ENCODE data around the gene SPEM2.

Gene SPEM2

DNA sequence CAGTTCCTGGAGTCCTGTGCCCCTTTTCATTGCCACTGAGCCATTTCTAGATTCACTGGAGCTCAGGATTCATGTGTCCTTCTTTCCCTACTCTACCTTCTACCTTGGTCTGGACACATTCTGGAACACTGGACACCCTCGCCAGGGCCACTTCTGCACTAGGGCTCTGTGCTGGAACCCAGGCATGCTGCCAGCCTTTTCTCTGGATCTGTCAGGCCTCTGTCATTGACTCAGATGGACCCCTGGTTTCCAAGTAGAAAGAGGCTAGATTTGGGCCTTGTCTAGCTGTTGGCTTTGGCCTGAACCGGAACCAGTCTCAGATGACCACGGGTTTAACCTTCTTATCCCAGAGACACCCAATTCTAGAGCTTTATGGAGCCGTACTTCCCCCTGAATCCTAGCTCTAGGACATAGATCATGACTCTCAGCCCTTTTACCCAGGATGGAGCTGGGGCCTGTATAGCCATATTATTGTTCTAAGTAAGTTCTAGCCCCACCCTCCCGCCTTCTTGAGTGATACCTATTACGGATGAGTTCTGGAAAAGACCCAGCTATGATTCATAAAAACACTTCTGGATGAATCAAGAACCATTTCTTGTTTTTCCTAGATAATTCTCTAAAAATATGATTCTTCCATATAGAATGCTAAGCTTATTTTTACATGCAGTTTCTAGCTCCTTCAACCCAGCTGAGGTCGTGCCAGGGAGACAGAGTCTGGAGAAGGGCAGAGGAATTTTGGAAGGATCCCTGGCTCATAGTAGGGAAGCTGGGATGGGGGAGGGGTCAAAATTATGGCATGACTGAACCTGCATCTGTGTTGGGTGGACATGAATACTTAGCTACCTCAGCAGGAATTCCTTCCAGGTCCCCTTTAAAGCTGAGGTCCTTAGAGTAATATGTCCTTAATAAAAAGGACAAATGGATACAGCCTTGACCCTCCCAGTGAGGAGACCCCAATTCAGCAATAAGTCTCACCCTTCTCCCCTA lies 18.4 kb downstream of the SPEM2 start:
- peaks cover 72% of the 10 kb centered on the region for H3K4me1 Mint-ChIP-seq
- peak overlapping the region; percentile 82 to 94 (median 86) for H3K4me3 Mint-ChIP-seq
- TF ChIP-seq, protein P1, sequence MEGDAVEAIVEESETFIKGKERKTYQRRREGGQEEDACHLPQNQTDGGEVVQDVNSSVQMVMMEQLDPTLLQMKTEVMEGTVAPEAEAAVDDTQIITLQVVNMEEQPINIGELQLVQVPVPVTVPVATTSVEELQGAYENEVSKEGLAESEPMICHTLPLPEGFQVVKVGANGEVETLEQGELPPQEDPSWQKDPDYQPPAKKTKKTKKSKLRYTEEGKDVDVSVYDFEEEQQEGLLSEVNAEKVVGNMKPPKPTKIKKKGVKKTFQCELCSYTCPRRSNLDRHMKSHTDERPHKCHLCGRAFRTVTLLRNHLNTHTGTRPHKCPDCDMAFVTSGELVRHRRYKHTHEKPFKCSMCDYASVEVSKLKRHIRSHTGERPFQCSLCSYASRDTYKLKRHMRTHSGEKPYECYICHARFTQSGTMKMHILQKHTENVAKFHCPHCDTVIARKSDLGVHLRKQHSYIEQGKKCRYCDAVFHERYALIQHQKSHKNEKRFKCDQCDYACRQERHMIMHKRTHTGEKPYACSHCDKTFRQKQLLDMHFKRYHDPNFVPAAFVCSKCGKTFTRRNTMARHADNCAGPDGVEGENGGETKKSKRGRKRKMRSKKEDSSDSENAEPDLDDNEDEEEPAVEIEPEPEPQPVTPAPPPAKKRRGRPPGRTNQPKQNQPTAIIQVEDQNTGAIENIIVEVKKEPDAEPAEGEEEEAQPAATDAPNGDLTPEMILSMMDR (IDR thresholded peaks at IDR 0.05; ENCODE audit: unreplicated experiment in 3 of 3): no peak
- H3K27me3 Mint-ChIP-seq (ENCODE audit: low read depth): peaks cover 4% of the 10 kb centered on the region
- peak overlapping the region; percentile 66 to 86 (median 85) for H3K27ac Mint-ChIP-seq
- no peaks in the 10 kb centered on the region for H3K9me3 Mint-ChIP-seq
- H3K36me3 Mint-ChIP-seq (ENCODE audit: low read depth): peaks cover 4% of the 10 kb centered on the region

DNA sequence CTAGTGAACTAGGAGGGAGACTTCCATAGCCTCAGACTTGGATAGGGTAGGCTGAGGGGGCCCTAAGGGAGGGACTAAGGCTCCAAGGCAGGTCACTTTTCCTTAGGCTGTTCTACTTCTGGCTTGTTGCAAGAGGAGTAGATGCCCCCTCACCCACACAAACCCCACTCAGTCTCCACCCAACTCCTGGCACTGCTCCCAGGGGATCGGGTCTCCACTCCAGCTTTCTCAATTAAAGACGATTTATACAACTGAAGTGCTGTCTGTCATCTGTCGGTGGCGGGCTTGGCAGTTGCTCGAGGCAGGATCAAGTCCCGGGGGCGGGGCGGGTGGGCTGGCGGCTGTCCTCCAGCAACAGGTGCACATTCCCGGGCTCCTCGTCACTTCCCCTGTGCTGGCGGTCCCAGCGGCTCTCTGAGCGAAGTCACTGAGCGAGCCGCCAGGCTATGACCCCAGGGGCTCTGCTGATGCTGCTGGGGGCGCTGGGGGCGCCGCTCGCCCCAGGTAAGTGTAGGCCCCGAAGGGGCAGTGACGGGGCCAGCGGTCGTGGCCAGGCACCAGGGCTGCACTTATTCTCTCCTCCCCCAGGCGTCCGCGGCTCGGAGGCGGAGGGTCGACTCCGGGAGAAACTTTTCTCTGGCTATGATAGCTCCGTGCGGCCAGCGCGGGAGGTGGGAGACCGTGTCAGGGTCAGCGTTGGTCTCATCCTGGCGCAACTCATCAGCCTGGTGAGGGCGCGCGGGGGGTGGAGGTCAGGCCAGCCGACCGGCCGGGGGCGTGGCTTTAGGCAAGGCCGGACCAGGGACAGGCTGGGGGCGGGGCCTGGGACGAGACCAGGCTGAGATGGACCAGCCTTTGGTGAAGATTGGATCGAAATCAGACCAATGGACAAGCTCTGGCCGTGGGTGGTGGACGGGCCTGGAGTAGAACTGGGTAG lies 19.5 kb downstream of the SPEM2 start, which contains the start of gene CHRNB1:
Gene CHRNB1 (plus strand): TSS at position 380 of the 937 bp plus-strand sequence. CDS start 67 bp downstream, at position 447.
- TF ChIP-seq, protein P1 (IDR thresholded peaks at IDR 0.05; ENCODE audit: unreplicated experiment in 3 of 3): peak in 2 of 3 experiments; percentile 7 to 11
- Mint-ChIP-seq H3K27ac (peak within 1 kb of the TSS; percentile 86 to 90 (median 87)), H3K4me1 (peaks cover 69% of the 10 kb centered on the region)

DNA sequence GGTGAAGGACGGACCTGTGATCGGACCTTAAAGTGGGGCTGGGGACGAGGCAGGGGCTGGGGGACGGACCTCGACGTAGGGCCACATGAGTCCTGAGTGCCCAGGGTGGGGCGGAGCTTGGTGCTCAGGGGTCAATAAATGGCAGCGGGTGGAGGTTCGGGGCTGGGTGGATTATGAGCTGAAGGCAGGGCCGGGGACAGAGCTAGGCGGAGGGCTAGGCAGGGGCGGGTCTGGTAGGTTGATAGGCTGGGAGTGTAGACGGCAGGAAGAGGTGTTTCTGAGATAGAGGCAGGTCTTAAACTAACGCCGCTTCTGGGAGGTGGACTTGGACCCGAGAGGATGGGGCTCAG lies 20.2 kb downstream of the SPEM2 start:
- peaks cover 63% of the 10 kb centered on the region for H3K4me1 Mint-ChIP-seq
- H3K4me3 Mint-ChIP-seq: peak overlapping the region; percentile 82 to 94 (median 86)
- H3K27me3 Mint-ChIP-seq (ENCODE audit: low read depth): peaks cover 4% of the 10 kb centered on the region
- no peaks in the 10 kb centered on the region for H3K9me3 Mint-ChIP-seq
- H3K36me3 Mint-ChIP-seq (ENCODE audit: low read depth): peaks cover 5% of the 10 kb centered on the region
- TF ChIP-seq, protein P1 (IDR thresholded peaks at IDR 0.05; ENCODE audit: unreplicated experiment in 3 of 3): no peak
- H3K27ac Mint-ChIP-seq: peak overlapping the region; percentile 86 to 90 (median 87)

More for the DNA sequence above, 19.5 kb downstream of the SPEM2 start, which contains the start of gene CHRNB1:
- Mint-ChIP-seq H3K36me3 (ENCODE audit: low read depth) (peaks cover 5% of the 10 kb centered on the region), H3K27me3 (ENCODE audit: low read depth) (peaks cover 4% of the 10 kb centered on the region), H3K9me3 (no peaks in the 10 kb centered on the region), H3K4me3 (peak within 1 kb of the TSS; percentile 82 to 94 (median 86))

DNA sequence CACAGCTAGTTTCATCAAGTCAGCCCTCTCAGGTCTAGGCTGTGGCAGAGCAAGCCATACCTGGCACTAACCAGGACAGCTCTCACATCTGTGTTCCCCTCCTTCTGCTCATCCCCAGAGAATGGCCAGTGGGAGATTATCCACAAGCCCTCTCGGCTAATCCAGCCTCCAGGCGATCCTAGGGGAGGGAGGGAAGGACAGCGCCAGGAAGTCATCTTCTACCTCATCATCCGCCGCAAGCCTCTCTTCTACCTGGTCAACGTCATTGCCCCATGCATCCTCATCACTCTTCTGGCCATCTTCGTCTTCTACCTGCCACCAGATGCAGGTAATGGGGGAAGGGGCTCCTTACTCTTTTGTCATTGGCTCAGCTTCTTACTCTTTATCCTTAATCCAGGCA lies 23.0 kb downstream of the SPEM2 start:
- peaks cover 38% of the 10 kb centered on the region for H3K4me1 Mint-ChIP-seq
- H3K27ac Mint-ChIP-seq: peak overlapping the region in 2 of 3 experiments; percentile 48 to 49
- H3K4me3 Mint-ChIP-seq: peak overlapping the region in 2 of 3 experiments; percentile 50 to 82
- peaks cover 9% of the 10 kb centered on the region for H3K36me3 Mint-ChIP-seq (ENCODE audit: low read depth)
- no peaks in the 10 kb centered on the region for H3K9me3 Mint-ChIP-seq
- TF ChIP-seq, protein P1 (IDR thresholded peaks at IDR 0.05; ENCODE audit: unreplicated experiment in 3 of 3): no peak
- peaks cover 4% of the 10 kb centered on the region for H3K27me3 Mint-ChIP-seq (ENCODE audit: low read depth)

DNA sequence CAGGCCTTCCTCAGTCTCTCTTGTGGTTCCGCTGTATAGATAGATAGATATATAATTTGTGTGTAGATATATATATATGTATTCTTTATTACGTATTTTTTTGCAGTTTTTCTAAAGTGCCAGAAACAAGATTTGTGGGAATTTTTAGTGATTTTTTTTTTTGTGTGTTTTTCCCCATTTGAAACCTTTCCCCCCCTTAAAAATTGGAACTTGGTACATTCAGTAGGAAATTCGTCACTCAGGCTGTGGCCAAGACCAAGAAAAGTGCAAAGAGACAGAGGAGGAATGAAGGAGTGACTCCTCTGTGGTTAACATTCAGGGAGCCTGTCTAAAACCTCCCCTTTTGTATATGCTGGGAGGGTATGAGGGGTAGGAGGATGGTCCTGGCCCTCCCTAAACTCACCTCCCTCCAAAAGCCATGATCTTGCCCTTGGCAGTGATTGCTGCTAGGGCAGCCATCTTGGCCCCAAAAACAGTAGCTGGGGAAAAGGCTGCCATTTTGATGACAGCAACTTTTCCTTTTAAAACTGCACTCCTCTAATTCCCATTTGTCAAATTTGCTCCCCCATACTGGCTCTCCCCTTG lies 34.6 kb downstream of the SPEM2 start:
- H3K4me1 Mint-ChIP-seq: peaks cover 11% of the 10 kb centered on the region
- peak overlapping the region; percentile 19 to 38 (median 34) for H3K4me3 Mint-ChIP-seq
- TF ChIP-seq, protein P1 (IDR thresholded peaks at IDR 0.05; ENCODE audit: unreplicated experiment in 3 of 3): no peak
- H3K27ac Mint-ChIP-seq: peak overlapping the region in 1 of 3 experiments; percentile 29
- no peaks in the 10 kb centered on the region for H3K9me3 Mint-ChIP-seq
- H3K27me3 Mint-ChIP-seq (ENCODE audit: low read depth): peaks cover 5% of the 10 kb centered on the region
- H3K36me3 Mint-ChIP-seq (ENCODE audit: low read depth): peaks cover 28% of the 10 kb centered on the region
